H9 (cell line): ENCODE data around the gene GPC6. TPM values are rescaled to one million over a fixed set of nuclear protein-coding genes. Genes with fewer than 3 reads are reported as not detected.
A peak's percentile ranks its signal among the peaks of the same experiment; 100 is the strongest.

Experiments
- DNase-seq: peaks from one replicate; pipeline ENCODE4 v3.0.0-alpha.2; 2017
- H2AFZ ChIP-seq: one replicate; pipeline ENCODE4 v1.6.1; 2013; ENCODE audit warnings: mild to moderate bottlenecking, low read length, control low read depth, moderate library complexity
- H2AK5ac ChIP-seq: 2 replicates; pipeline ENCODE4 v1.6.1; 2013; ENCODE audit warnings: low read length, control low read depth, mixed read lengths; ENCODE audit not compliant: insufficient read length
- H2BK120ac ChIP-seq: one replicate; pipeline ENCODE4 v1.6.1; 2013; ENCODE audit warnings: low read depth, mild to moderate bottlenecking, low read length, control low read depth, inconsistent platforms; ENCODE audit not compliant: poor library complexity, severe bottlenecking
- H2BK12ac ChIP-seq: 2 replicates; pipeline ENCODE4 v1.6.1; 2013; ENCODE audit warnings: low read length, control low read depth, mixed read lengths, low read depth; ENCODE audit not compliant: insufficient read length
- H2BK15ac ChIP-seq: 2 replicates; pipeline ENCODE4 v1.6.1; 2013; ENCODE audit warnings: low read depth, low read length, control low read depth
- H2BK20ac ChIP-seq: one replicate; pipeline ENCODE4 v1.6.1; 2013; ENCODE audit warnings: low read depth, mild to moderate bottlenecking, low read length, control low read depth, inconsistent platforms; ENCODE audit not compliant: poor library complexity, severe bottlenecking
- H2BK5ac ChIP-seq: 2 replicates; pipeline ENCODE4 v1.6.1; 2013; ENCODE audit warnings: low read length, control low read depth, mixed read lengths; ENCODE audit not compliant: insufficient read length
- H3K14ac ChIP-seq: 2 replicates; pipeline ENCODE4 v1.6.1; 2013; ENCODE audit warnings: low read length, control low read depth; ENCODE audit not compliant: insufficient read depth
- H3K18ac ChIP-seq: 2 replicates; pipeline ENCODE4 v1.6.1; 2013; ENCODE audit warnings: low read depth, mild to moderate bottlenecking, mixed read lengths, low read length, control low read depth; ENCODE audit not compliant: insufficient read length
- H3K23ac ChIP-seq: 2 replicates; pipeline ENCODE4 v1.6.1; 2013; ENCODE audit warnings: low read length, control low read depth, mixed read lengths, low read depth; ENCODE audit not compliant: insufficient read length
- H3K23me2 ChIP-seq: 2 replicates; pipeline ENCODE4 v1.6.1; 2013; ENCODE audit warnings: low read depth, mild to moderate bottlenecking, mixed read lengths, low read length, control low read depth; ENCODE audit not compliant: insufficient read length, poor library complexity, severe bottlenecking
- H3K27ac ChIP-seq: 2 replicates; pipeline ENCODE4 v1.5.1; 2013; ENCODE audit warnings: low read length, control low read depth, mixed read lengths, low read depth; ENCODE audit not compliant: insufficient read length
- H3K27me3 ChIP-seq: 2 replicates; pipeline ENCODE4 v1.6.1; 2013; ENCODE audit warnings: low read length, control low read depth, inconsistent platforms; ENCODE audit not compliant: insufficient read depth
- H3K4ac ChIP-seq: 2 replicates; pipeline ENCODE4 v1.6.1; 2013; ENCODE audit warnings: low read depth, mild to moderate bottlenecking, control low read depth, inconsistent platforms, low read length, moderate library complexity
- H3K4me1 ChIP-seq: 2 replicates; pipeline ENCODE4 v1.6.1; 2013; ENCODE audit warnings: low read length, control low read depth, inconsistent platforms; ENCODE audit not compliant: insufficient read depth
- H3K4me2 ChIP-seq: 2 replicates; pipeline ENCODE4 v1.6.1; 2013; ENCODE audit warnings: low read length, control low read depth, mixed read lengths; ENCODE audit not compliant: insufficient read length, insufficient read depth
- H3K56ac ChIP-seq: 2 replicates; pipeline ENCODE4 v1.6.1; 2013; ENCODE audit warnings: low read depth, mild to moderate bottlenecking, mixed read lengths, low read length, control low read depth; ENCODE audit not compliant: insufficient read length
- H3K79me1 ChIP-seq: 2 replicates; pipeline ENCODE4 v1.6.1; 2013; ENCODE audit warnings: low read depth, mild to moderate bottlenecking, moderate library complexity, low read length, control low read depth, inconsistent platforms; ENCODE audit not compliant: insufficient read depth, poor library complexity, severe bottlenecking
- H3K79me2 ChIP-seq: 2 replicates; pipeline ENCODE4 v1.6.1; 2013; ENCODE audit warnings: low read length, control low read depth, inconsistent platforms; ENCODE audit not compliant: insufficient read depth
- H3K9ac ChIP-seq: 2 replicates; pipeline ENCODE4 v1.6.1; 2013; ENCODE audit warnings: low read length, control low read depth, mixed read lengths; ENCODE audit not compliant: insufficient read length; ENCODE audit errors: extremely low read depth
- H3K9me3 ChIP-seq: one replicate; pipeline ENCODE4 v1.6.1; 2013; ENCODE audit warnings: low read depth, low read length, inconsistent platforms; ENCODE audit not compliant: control insufficient read depth
- H3T11ph ChIP-seq: one replicate; pipeline ENCODE4 v1.6.1; 2013; ENCODE audit warnings: mild to moderate bottlenecking, low read length, control low read depth, inconsistent platforms
- H4K20me1 ChIP-seq: one replicate; pipeline ENCODE4 v1.6.1; 2013; ENCODE audit not compliant: control insufficient read depth, insufficient read length, insufficient read depth
- H4K5ac ChIP-seq: 2 replicates; pipeline ENCODE4 v1.6.1; 2013; ENCODE audit warnings: low read depth, mild to moderate bottlenecking, mixed read lengths, low read length, control low read depth; ENCODE audit not compliant: insufficient read length
- H4K8ac ChIP-seq: replicated peaks from 2 replicates; pipeline ENCODE4 v1.6.1; 2013; ENCODE audit warnings: low read length, control low read depth, mixed read lengths, low read depth; ENCODE audit not compliant: insufficient read length
- H4K91ac ChIP-seq: 2 replicates; pipeline ENCODE4 v1.6.1; 2013; ENCODE audit warnings: low read depth, mild to moderate bottlenecking, moderate library complexity, mixed read lengths, low read length, control low read depth; ENCODE audit not compliant: insufficient read length
- H3K27ac Mint-ChIP-seq, 3 experiments: 2 replicates in 2 of 3; 3 replicates in 1 of 3; pipeline ENCODE4 v1.8.0; 2020 to 2021; ENCODE audit warnings: mixed read lengths in 3 of 3, mild to moderate bottlenecking in 1 of 3, moderate library complexity in 1 of 3
- H3K27me3 Mint-ChIP-seq: 2 replicates; pipeline ENCODE4 v1.8.0; 2021; ENCODE audit warnings: low read depth, mild to moderate bottlenecking, moderate library complexity, mixed read lengths
- H3K36me3 Mint-ChIP-seq, 3 experiments: 2 replicates in 2 of 3; 3 replicates in 1 of 3; pipeline ENCODE4 v1.8.0; 2020 to 2021; ENCODE audit warnings: low read depth in 3 of 3, mixed read lengths in 3 of 3; ENCODE audit not compliant: insufficient read depth in 1 of 3
- H3K4me1 Mint-ChIP-seq, 2 experiments: 2 replicates each; pipeline ENCODE4 v1.8.0; 2020; ENCODE audit warnings: mixed read lengths in 2 of 2
- H3K4me3 Mint-ChIP-seq, 2 experiments: 2 replicates in 1 of 2; 3 replicates in 1 of 2; pipeline ENCODE4 v1.8.0; 2020 to 2021; ENCODE audit warnings: mild to moderate bottlenecking in 2 of 2, mixed read lengths in 2 of 2, moderate library complexity in 1 of 2
- H3K9me3 Mint-ChIP-seq, 2 experiments: 2 replicates in 1 of 2; 3 replicates in 1 of 2; pipeline ENCODE4 v1.8.0; 2020; ENCODE audit warnings: mild to moderate bottlenecking in 2 of 2, mixed read lengths in 2 of 2, moderate library complexity in 1 of 2
- WGBS: extraction: QIAGEN DNeasy Blood & Tissue Kit; methylation state at CpG from one replicate; pipeline ENCODE4 v1.1.7; 2013; ENCODE audit warnings: missing lambda C conversion rate, low lambda C conversion rate, mixed read lengths; ENCODE audit not compliant: insufficient read length; ENCODE audit errors: extremely low coverage; 5-methylcytosine and 5-hydroxymethylcytosine counted together
- total RNA-seq: library from RNA; stranded (reverse); gene quantifications from 2 replicates; pipeline ENCODE4 v1.2.1, GENCODE V29; 2021
- TF ChIP-seq, protein P1 (sequence below): fragments of 200-600 bp; sonication (generic); conservative IDR thresholded peaks from 3 replicates; pipeline ENCODE4 v1.8.0; 2021; ENCODE audit warnings: antibody characterized with exemption, mild to moderate bottlenecking

Gene GPC6
- total RNA-seq, 1 experiment from 2014 or later = 15.6 TPM

DNA sequence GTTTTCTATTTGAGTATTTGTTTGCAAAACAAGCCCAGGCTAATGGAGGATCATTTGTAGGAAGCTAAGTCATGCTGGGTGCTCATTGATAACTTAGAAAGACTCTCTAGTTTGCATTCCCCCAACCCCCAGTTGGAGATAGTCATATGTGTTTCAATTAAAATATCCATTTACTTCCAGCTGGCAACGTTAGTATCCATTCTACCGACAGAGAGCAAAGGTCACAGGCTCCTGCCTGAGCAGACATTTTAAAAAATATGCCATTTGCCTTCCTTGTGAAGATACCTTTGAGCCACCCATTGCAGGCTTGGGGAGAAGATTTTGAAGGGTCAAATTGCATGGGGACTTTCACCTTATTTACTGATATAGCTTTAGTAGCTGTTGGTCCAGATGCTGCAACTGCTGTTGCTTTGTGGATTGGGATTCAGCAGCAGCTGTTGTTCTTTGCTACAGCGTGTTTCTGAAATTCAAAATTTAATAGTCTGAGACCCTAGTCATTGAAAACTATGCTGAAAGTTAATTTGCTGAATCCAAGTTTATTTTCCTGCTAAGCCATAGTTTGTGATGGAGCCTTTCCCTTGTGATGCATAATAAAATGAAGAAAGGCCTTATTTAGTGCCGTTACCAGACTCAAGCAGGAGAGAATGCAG is 335.1 kb downstream of the GPC6 start:
- H3K56ac ChIP-seq = no peak overlapping the region
- H3K9ac ChIP-seq = no peak overlapping the region
- no peak overlapping the region for H4K8ac ChIP-seq
- no peak overlapping the region for H4K91ac ChIP-seq
- no peaks in the 10 kb centered on the region for H3K9me3 ChIP-seq
- no peak overlapping the region for H2AFZ ChIP-seq
- Mint-ChIP-seq H3K4me3 (peak overlapping the region in 1 of 2 experiments; percentile 47; a peak in 3 of 5 replicates), H3K4me1 (peaks cover 41 to 45% of the 10 kb centered on the region in 2 experiments), H3K27me3 (no peaks in the 10 kb centered on the region), H3K36me3 (peaks cover 0 to 2% (median 2%) of the 10 kb centered on the region in 3 experiments; a peak in 2 of 7 replicates), H3K9me3 (no peaks in the 10 kb centered on the region; a peak in 1 of 5 replicates), H3K27ac (peak overlapping the region; percentile 88 to 96 (median 90))
- H2BK120ac ChIP-seq = no peak overlapping the region
- H3K18ac ChIP-seq = no peak overlapping the region
- H3K23me2 ChIP-seq = no peaks in the 10 kb centered on the region
- no peaks in the 10 kb centered on the region for H3K79me2 ChIP-seq
- no peaks in the 10 kb centered on the region for H3K79me1 ChIP-seq
- no CpG with 5 or more reads among the region's 4 CpGs for WGBS
- peak overlapping the region; percentile 12 for H3K4me2 ChIP-seq
- H2BK20ac ChIP-seq = no peak overlapping the region
- H3K4me1 ChIP-seq = no peaks in the 10 kb centered on the region; the same call in 1 of the 2 replicates
- H2AK5ac ChIP-seq = no peak overlapping the region
- H3K27me3 ChIP-seq = no peaks in the 10 kb centered on the region
- H4K5ac ChIP-seq = no peak overlapping the region
- H4K20me1 ChIP-seq = no peaks in the 10 kb centered on the region
- DNase-seq = no peak
- TF ChIP-seq, protein P1, sequence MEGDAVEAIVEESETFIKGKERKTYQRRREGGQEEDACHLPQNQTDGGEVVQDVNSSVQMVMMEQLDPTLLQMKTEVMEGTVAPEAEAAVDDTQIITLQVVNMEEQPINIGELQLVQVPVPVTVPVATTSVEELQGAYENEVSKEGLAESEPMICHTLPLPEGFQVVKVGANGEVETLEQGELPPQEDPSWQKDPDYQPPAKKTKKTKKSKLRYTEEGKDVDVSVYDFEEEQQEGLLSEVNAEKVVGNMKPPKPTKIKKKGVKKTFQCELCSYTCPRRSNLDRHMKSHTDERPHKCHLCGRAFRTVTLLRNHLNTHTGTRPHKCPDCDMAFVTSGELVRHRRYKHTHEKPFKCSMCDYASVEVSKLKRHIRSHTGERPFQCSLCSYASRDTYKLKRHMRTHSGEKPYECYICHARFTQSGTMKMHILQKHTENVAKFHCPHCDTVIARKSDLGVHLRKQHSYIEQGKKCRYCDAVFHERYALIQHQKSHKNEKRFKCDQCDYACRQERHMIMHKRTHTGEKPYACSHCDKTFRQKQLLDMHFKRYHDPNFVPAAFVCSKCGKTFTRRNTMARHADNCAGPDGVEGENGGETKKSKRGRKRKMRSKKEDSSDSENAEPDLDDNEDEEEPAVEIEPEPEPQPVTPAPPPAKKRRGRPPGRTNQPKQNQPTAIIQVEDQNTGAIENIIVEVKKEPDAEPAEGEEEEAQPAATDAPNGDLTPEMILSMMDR = no peak
- no peak overlapping the region for H3K23ac ChIP-seq
- H3T11ph ChIP-seq = no peak overlapping the region
- H3K27ac ChIP-seq = peak overlapping the region; percentile 57
- H3K14ac ChIP-seq = no peak overlapping the region
- no peak overlapping the region for H2BK5ac ChIP-seq
- H2BK15ac ChIP-seq = no peak overlapping the region
- H2BK12ac ChIP-seq = no peak overlapping the region
- H3K4ac ChIP-seq = no peak overlapping the region
